GM18519 (cell line): ENCODE data around the gene OTUB1.

Experiments used
- ATAC-seq: cut with Tn5 transposase; IDR thresholded peaks from one replicate; pipeline ENCODE4 v1.9.1; 2021; ENCODE audit warnings: mild to moderate bottlenecking, moderate library complexity; ENCODE audit not compliant: unreplicated experiment, low FRiP score

The OTUB1 gene

DNA sequence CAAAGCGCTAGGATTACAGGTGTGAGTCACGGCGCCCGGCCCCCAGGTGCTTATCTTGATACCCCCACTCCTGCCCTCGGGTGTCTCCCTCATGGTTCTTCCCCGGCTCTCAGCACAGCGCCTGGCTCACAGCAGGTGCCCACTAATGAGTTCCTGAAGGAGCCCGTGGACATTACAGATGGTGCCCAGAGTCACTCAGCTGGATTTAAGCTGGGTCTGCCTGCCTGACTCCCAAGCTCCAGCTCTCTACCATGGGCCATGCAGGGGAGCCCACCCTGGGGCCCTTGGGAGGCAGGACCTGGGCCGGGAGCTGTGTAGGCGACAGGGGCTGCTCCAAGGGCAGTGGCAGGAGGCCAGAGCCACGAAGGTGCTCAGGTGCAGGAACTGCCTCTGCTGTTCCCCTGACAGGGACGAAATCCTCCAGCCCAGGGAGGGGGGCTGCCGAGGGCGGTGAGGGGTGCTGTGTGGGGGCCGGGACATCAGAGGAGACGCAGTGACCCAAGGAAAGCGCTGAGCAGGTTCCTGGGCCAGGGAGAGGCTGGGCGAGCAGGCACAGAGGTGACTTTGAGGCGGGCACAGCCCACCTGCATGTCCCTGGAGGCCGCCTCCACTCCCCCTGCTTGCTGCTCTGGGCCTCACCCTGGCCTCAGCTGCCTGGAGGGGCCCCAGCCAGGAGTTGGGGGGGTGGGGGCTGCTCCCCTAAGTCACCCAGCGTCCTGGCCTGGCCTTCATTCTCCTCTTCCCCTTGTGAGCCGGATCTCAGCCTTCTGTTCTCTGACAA lies 34.9 kb downstream of the OTUB1 start:
- no peak for ATAC-seq

DNA sequence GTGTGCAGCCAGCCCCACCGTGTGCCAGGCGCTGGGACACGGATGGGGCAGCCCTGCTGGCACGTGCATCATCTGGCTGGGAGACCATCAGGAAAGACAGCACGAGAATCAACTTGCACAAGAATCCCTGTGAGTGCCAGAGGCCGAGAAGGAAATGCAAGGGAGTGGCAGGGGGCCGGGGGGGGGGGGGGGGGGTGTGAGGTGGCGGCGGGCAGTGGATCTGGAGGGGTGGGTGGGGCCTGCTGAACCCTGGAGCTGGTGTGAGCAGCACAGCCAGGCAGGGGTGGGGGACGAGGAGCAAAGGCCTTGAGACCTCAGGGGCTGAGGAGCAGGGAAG lies 35.5 kb downstream of the OTUB1 start:
- no peak for ATAC-seq

DNA sequence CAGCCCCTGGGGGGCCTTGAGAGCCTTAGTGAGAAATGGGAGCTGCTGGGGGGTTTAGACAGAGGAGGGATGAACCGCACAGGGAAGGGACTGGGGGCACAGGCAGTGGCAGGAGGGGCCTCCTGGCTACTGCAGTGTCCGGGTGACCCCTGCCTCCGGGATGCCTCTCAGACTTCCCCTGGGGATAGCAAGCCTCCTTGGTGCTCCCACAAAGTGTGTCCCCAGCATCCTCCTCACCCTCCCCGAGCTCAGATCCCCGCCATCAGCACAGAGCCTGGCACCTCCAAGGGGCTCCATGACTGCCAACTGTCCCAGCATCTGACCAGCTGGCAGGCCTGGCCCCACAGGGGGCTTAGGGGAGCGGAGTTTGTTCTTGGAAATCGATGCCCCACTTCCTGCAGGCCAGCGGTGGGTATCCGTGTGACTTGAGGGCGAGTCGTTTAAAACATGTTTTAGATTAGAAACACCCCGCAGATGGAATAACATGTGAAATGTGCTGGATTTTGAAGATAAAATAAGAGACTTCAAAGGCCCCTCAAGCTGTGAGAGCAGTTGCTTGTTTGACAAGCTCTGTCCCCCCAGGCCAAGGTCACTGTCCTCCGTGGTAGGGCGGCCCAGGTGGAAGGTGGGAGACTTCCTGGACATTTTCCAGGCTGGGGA lies 36.0 kb downstream of the OTUB1 start:
- no peak for ATAC-seq

DNA sequence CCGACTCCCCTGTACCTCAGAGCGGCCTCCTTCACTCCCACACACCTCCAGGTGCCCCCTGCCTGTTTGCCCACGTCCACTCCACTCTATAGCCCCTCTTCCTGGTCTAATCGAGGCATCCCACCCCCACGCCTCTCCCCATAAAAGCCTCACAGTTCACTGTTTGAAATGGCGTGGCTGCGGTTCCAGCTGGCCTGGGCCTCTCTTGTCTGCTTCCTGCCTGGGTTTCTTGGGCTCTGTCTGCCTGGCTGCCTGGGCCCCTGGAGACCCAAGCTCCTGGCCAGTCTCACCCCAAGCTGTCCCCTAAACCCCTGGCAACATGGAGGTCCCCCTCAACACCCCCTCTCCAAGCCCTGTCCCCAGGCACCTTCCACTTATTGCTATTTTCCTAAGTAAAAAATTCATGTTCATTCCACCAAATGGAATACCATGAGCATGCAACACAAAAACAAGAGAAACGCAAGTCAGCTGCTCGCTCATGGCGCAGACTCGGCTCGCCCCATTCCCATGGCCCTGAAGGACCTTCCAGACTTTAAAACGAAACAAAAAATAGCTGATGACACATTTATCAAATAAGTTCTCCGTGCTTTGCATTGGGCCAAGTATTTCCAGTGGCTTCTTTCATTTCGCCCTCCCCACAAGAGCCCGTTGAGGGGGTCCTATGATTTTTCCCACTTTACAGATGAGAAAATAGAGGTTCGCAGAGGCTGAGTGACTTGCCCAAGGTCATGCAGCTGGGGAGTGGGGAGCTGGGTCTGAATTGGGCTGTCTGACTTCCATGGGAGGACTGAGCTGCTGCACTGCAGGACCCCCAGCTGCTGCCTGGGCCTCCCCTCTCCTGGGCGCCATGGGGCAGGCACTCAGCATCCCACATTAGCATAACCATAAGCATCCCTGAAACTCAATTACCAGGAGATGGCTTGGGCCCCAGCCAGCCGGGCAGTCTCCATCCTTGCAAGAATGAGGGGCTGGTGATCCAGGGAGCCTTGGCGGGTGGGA lies 37.8 kb downstream of the OTUB1 start:
- no peak for ATAC-seq

DNA sequence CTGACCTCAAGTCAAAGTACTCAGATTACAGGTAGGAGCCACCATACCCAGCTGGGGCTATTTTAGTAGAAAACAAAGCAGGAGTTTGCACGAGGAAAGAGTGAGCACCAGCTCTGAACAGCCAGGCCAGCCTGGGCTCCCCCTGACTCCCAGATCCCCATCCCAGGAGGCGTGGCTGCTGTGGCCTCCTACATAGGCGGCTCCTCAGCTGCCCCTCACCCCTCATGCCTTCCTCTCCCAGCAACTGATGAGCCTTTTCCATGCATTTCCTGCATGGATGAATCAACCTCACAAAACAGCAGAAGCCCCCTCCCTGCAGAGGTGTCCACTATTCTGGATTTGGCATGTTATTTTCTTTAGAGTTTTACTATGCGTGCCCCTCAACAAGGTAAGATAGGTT lies 39.0 kb downstream of the OTUB1 start:
- ATAC-seq, result no peak

DNA sequence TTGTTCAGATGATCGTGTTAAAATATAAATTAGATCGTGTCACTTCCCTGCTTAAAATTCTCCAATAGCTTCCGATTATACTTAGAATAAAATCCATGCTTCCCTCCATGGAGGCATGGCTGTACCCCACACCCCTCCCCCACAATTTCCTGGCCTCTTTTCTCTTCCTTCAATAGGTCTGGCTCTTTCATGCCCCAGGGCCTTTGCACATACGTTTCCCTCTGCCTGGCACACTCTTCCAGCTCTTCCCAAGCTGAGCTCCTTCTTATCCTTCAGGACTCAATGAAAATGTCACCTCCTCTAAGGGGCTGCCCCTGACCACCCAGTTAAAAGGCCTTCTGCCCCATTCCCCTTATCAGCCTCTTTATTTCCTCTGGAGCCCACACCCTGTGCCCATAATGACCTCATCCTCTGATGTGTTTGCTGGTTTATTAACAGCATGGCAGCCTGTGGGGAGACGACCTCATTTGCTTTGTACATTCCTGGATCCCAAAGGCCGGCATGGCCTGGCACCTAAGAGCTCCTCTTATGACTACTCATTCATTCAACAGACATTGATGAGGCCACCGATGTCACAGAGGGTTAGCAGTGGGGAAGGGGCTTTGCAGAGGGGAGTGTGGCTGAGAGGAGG lies 40.5 kb downstream of the OTUB1 start:
- no peak for ATAC-seq

DNA sequence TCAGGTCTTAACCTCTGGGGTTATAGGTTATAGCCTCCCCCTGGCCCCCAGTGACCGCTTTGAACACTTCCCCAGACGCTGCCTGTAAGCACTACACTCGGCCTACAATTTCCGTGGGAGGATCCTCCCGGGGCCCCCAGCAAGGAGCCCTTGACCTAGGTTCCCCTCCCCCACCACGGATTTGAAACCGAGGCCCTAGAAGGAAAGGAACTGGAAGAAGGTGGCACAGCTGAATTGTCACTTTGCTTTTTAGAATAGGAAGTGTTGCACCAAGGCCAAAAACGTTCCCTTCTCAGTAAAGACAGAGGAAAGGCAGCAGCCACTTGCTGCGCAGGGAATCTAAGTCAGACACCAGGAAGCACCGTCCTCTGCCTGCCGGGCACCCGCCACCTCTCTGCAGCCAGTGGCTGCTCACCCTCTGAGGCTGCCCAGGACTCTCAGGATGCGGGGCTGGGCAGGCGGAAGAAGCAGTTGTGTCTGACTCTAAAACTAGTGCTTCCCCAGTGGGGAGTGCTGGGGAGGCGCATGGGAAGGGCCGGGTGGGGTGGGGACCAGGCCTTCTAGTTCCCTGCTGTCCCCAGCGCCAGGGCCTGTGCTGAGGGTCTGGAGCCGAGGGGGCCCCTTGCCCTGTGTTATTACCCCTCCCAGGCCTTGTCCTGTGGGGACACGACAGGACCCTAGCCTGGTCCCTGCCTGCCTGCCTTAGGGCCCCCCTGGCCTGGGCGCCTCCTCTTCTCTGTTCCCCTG lies 41.6 kb downstream of the OTUB1 start:
- no peak for ATAC-seq

DNA sequence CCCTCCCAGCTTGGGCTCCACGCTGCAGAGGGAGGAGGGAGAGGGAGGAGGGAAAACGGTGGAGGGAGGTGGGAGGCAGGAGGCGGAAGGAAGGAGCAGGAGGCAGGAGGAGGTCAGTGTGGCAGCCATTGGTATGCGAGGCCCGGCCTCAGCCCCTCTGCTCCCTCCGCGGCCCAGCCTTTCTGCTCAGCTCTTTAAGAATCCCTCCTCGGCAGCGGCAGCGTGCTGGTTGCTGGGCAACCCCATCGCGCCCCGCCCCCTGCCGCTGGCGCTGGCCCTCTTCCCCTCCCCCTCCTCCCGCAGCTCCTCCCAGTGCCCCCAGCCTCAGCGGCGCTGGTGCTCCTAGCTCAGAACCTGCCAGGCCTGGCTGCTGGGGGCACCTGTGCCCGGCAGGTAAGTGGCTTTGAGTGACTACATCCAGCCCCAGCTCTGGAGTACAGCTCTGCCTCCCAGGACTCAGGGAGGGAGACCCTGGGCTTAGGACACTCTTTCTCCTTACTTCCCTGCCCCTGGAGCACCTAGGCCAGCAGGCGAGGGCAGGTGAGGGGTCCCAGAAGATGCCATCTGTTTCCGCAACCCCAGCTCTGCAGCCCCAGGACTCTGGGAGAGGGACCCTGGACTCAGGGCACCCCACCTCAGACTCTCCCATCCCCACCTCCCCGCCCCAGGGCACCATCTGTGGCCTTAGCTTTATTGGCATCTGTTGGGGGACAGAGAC lies 42.3 kb downstream of the OTUB1 start:
- ATAC-seq, result no peak

DNA sequence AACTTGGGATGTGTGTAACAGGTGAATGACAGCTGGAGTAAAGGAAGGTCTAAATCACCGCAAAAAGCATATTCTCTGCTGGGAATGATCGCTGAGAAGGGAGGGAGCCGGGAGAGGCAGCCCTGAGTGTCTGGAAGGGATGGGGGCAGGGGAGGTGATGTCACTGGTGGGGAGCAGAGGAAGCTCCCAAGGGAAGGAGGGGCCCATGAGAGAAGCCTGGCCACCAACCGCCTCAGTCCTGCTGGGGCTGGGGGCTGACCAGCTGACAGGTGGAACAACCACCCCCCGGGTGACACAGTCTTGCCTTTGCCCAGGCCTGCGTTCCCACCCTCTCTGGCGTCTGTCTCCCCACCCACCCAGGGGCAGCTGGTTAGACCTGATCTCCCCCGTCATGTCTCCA lies 43.5 kb downstream of the OTUB1 start:
- ATAC-seq, result no peak

DNA sequence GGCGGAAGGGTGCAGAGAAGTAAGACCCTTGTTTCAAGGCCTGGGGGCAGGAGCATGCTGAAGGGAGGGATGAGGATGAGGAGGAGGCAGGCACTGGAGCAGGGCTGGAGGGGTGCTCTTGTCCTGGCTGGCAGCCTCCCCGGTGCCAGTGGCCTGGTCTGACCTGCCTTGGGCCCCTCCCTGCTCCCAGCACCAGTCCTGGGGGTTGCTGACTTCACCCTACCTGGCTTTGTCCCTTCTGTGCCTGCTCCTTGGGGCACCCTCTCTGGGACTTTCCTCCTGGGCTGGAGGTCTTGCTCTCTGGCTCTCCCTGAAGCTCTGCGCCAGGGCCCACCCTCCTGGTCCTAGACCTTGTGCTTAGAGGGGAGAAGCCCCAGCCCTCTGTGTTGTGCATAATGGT lies 44.8 kb downstream of the OTUB1 start:
- ATAC-seq, result no peak

DNA sequence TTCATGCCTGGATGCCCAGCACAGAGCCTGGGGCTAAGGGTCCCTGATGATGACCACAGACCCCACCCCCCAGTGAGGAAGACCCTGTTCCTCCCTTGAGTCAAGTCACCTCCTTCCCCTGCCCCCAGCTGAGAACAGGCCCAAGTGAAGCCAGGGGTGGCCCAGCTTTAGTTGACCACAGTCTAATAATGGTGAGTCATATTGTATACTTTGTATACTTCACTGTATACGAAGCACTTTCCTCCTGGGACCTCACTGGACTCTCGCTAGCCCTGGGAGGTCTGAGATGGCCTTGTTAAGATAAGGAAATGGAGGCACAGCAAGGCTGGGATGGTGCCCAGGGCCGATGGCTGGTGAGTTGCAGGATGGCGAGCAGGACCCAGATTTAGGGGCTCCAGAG lies 45.8 kb downstream of the OTUB1 start:
- no peak for ATAC-seq

DNA sequence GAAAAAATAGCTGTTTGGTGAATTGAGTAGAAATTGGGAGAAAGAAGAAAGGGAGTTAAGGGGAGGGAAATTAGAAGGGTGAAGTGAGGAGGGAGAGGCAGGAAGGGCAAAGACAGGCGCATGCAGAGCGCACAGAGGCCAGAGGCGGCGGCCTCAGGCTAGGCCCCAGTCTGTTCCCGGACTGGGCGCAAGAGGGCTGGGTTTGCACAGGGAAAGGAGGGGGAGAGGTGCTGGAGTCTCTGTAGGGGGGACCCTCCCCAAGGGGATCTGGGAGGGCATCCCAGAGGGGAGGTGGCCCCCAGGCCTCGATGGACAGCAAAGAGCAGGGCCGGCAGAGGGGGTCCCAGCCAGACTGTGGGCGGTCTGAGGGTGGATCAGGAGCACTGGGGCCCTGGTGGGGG lies 48.2 kb downstream of the OTUB1 start:
- no peak for ATAC-seq

DNA sequence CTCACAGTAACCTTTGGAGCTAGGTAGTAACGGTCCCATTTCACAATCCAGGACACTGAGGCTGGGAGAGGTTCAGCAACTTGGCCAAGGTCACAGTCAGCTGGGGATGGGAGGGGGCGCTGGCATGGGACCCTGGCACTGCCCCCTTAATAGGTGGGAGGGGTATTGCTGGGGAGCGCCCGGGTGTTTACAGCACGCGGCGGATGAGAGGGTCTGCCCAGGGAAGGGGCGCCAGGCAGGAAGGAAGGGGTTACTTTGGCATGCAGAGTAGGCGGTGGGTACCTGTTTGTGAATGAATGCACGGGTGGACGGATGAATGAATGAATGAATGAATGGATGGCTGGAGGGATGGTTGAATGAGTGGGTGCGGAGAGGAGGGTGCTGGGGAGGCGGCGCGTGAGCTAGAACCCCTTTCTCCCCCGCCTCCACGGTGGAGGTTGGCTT lies 48.9 kb downstream of the OTUB1 start:
- ATAC-seq, result no peak

DNA sequence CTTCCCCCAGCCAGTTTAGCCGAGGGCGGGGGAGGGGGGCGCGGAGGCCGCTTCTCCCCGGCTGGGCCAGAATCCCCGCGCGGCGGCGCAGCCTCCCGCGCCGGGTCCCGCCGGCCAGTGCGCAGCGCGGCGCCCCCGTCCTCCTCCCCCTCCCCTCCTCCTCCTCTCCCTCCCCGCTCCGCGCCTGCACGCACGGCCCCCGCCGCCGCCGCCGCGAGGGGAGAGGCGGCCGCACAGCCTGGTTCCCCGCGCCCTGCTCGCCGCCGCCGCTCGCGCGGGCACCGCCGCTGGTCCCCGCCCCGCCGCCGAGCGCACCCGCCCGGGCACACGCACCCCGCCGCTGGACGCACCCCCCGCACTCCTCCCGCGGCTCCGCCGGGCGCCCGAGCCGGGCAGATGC lies 49.3 kb downstream of the OTUB1 start, which contains the start of gene FLRT1:
Gene FLRT1 (plus strand): TSS at position 356 of the 400 bp plus-strand sequence. CDS start 80,337 bp downstream, outside the sequence.
- ATAC-seq, result no peak

DNA sequence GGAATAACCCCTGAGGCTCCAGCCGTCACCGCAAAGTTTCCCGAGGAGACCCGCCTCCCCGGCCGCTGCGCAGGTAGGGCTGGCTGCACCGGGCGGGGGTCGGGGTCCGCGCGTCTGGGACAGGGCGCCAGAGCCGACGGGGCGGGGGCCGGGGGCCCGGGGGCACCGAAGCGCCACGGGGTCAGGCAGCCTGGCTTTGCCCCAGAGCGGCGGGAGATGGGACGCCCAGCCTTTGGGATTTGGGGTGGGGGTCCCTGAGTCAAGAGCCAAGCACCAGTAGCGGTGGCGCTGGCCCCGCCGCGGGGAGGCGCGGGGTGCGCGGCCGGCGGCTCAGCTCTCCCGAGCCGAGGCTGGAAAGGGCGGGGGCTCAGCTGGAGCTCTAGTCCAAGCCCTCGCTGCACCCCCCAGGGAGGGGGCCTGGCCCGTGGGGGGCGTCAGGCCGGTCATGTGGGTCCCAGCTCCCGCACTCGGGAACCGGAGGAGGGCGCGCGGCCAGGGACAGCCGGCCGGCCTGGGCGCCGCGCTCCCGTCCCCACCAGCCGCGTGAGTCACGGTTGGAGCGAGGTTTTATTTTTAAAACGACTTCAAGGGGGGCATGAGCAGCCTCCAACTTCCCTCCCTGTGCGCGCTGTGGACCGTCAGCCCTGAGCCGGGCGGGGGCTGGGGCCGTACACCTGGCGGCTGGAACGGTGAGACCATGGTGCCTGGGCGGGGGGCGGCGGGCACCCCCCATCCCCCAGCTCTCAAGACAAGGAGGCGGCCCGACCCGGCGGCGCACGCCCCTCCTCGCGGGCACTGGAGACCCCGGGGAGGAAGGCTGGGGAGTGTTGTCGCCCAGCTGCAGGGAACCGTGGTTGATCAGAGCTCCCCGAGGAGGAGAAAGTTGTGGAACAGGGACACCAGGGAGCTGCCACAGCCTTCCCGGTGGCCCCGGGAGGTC lies 50.1 kb downstream of the OTUB1 start:
- ATAC-seq, result no peak

DNA sequence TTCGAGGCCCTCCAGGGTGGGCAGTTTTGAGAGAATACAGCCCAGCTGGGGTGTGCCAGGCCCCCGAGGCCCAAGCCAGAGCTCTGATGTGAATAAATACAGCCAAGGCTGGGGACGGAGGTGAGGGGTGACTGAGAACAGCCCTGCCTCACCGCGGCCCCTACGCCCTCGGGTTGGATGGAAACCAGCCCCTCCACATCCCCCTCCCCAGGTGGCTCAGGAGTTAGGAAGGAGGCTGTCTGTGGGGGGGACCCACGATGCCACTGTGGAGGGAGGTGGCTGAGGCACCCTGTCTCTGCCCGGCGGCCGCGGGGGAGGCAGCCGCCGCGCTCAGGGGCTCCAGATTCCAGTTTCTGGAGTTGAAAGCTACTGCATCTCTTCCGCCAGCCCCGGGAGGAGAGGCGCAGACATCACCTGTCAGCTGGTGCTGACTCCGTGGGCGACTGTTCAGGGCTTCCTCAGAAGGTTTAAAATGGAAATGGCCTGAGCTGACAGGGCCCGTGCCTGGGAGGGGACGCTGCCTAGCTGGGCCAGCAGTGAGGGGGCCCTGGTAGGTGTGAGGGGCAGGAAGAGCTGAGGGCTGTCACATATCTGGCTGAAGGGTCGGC lies 50.9 kb downstream of the OTUB1 start:
- ATAC-seq, result no peak

DNA sequence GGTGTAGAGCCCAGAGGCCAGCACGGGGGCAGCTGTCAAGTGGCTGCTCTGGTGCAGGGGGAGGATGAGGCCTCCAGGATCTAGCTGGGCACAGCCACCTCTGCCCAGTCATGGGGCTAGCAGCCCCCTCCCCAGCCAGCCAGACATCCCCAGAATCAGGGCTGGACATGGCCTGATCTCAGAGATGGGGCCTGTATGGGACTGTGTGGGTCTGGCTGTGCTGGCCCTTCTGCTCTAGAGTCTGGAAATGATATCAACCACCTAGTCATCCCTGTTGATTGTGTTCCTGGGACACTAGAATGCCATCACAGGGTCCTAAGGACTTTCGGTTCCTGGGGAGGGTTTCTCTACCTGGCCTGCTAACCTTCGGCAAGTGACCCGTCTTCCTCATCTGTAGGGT lies 52.3 kb downstream of the OTUB1 start:
- ATAC-seq, result no peak
